Neural progenitor cell (in vitro differentiated cells): ENCODE data around the gene NKD1. TPM values are rescaled to one million over a fixed set of nuclear protein-coding genes. Genes with fewer than 3 reads are reported as not detected.

ENCODE experiments used
- DNase-seq: peaks from one replicate; pipeline ENCODE4 v3.0.0-alpha.2; 2016; ENCODE audit warnings: low spot score
- H2AFZ ChIP-seq: fragments of 200-600 bp; sonication (generic); replicated peaks from 2 replicates; pipeline ENCODE4 v1.6.1; 2016; ENCODE audit warnings: antibody characterized with exemption
- H3F3A ChIP-seq: fragments of 200-600 bp; sonication (generic); 2 replicates; pipeline ENCODE4 v1.6.1; 2016; ENCODE audit warnings: antibody characterized with exemption, low read depth
- H3K27ac ChIP-seq: fragments of 200-600 bp; sonication (generic); 2 replicates; pipeline ENCODE4 v1.5.1; 2016; ENCODE audit warnings: mild to moderate bottlenecking
- H3K27me3 ChIP-seq: fragments of 200-600 bp; sonication (generic); 2 replicates; pipeline ENCODE4 v1.6.1; 2016; ENCODE audit warnings: mild to moderate bottlenecking, moderate library complexity
- H3K36me3 ChIP-seq: fragments of 200-600 bp; sonication (generic); 2 replicates; pipeline ENCODE4 v1.5.1; 2016
- H3K4me1 ChIP-seq: fragments of 200-600 bp; sonication (generic); 2 replicates; pipeline ENCODE4 v1.6.1; 2016; ENCODE audit warnings: mixed run types
- H3K4me2 ChIP-seq: fragments of 200-600 bp; sonication (generic); 2 replicates; pipeline ENCODE4 v1.6.1; 2016
- H3K4me3 ChIP-seq: fragments of 200-600 bp; sonication (generic); 2 replicates; pipeline ENCODE4 v1.5.1; 2016
- H3K79me2 ChIP-seq: fragments of 200-600 bp; sonication (generic); 2 replicates; pipeline ENCODE4 v1.6.1; 2016; ENCODE audit warnings: low read depth
- H3K9ac ChIP-seq: fragments of 200-600 bp; sonication (generic); 2 replicates; pipeline ENCODE4 v1.6.1; 2016
- H3K9me3 ChIP-seq: fragments of 200-600 bp; sonication (generic); 2 replicates; pipeline ENCODE4 v1.5.1; 2016; ENCODE audit warnings: low read depth
- H4K20me1 ChIP-seq: fragments of 200-600 bp; sonication (generic); 2 replicates; pipeline ENCODE4 v1.6.1; 2016; ENCODE audit warnings: low read depth
- H3K27ac Mint-ChIP-seq: 3 replicates; pipeline ENCODE4 v1.8.0; 2021; ENCODE audit warnings: mixed read lengths
- H3K27me3 Mint-ChIP-seq: 2 replicates; pipeline ENCODE4 v1.8.0; 2022; ENCODE audit warnings: low read depth, mild to moderate bottlenecking, inconsistent platforms, moderate library complexity, mixed read lengths; ENCODE audit not compliant: insufficient read depth
- H3K36me3 Mint-ChIP-seq: 3 replicates; pipeline ENCODE4 v1.8.0; 2021; ENCODE audit warnings: mixed read lengths
- H3K4me1 Mint-ChIP-seq: 3 replicates; pipeline ENCODE4 v1.8.0; 2021; ENCODE audit warnings: mixed read lengths
- H3K4me3 Mint-ChIP-seq: 3 replicates; pipeline ENCODE4 v1.8.0; 2021; ENCODE audit warnings: mild to moderate bottlenecking, moderate library complexity, mixed read lengths
- H3K9me3 Mint-ChIP-seq: 3 replicates; pipeline ENCODE4 v1.8.0; 2020; ENCODE audit warnings: mixed read lengths
- EZH2 ChIP-seq: fragments of 200-600 bp; sonication (generic); IDR thresholded peaks from 2 replicates; pipeline ENCODE4 v1.6.1; 2017; ENCODE audit warnings: antibody characterized with exemption, mild to moderate bottlenecking, moderate library complexity
- EZH2phosphoT487 ChIP-seq: fragments of 200-600 bp; sonication (generic); IDR thresholded peaks from 2 replicates; pipeline ENCODE4 v1.6.1; 2017; ENCODE audit warnings: antibody characterized with exemption
- total RNA-seq: library from RNA; depleted of rRNA; stranded (reverse); fragments of >200 nt; gene quantifications from 2 replicates; pipeline ENCODE4 v1.2.3, GENCODE V29; 2015; ENCODE audit warnings: low replicate concordance
- TF ChIP-seq, protein P1 (sequence below): fragments of 200-600 bp; sonication (generic); IDR thresholded peaks from 2 replicates; pipeline ENCODE4 v1.5.1; 2017; ENCODE audit warnings: antibody characterized with exemption, mild to moderate bottlenecking

NKD1 gene
- total RNA-seq, 1 donor from 2014 or later: 5.3 TPM

DNA sequence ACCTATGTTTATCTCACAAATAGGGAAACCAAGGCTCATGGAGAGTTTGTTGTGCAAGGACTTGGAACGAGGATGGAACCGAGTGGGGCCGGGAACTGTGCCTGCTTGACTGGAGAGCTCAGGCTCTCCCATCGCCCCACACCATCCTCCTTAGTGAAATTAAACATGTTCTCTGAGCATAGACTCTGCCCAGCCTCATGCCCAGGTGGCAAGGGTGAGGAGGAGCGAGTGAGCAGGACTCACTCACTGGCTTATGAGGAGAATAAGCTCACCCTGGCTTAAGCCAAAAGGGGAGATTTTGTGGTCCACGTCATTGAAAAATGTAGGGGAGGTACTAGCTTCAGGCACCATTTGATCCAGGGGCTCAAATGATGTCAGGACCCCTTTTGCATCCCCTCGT, 44.8 kb downstream of the NKD1 start:
- Histone ChIP-seq H3F3A (no peaks in the 10 kb centered on the region), H3K79me2 (no peaks in the 10 kb centered on the region), H3K4me1 (peaks cover 14% of the 10 kb centered on the region), H3K9ac (no peak overlapping the region), H3K4me3 (no peak overlapping the region), H3K27me3 (peaks cover 7% of the 10 kb centered on the region), H3K36me3 (no peaks in the 10 kb centered on the region), H3K27ac (no peak overlapping the region), H2AFZ (no peak overlapping the region), H3K9me3 (no peaks in the 10 kb centered on the region), H3K4me2 (no peak overlapping the region), H4K20me1 (no peaks in the 10 kb centered on the region)
- H3K4me3 Mint-ChIP-seq: no peak overlapping the region
- peaks cover 13% of the 10 kb centered on the region for H3K36me3 Mint-ChIP-seq
- no peak overlapping the region for H3K27ac Mint-ChIP-seq
- TF ChIP-seq EZH2phosphoT487 (no peak), EZH2 (no peak)
- TF ChIP-seq, protein P1, sequence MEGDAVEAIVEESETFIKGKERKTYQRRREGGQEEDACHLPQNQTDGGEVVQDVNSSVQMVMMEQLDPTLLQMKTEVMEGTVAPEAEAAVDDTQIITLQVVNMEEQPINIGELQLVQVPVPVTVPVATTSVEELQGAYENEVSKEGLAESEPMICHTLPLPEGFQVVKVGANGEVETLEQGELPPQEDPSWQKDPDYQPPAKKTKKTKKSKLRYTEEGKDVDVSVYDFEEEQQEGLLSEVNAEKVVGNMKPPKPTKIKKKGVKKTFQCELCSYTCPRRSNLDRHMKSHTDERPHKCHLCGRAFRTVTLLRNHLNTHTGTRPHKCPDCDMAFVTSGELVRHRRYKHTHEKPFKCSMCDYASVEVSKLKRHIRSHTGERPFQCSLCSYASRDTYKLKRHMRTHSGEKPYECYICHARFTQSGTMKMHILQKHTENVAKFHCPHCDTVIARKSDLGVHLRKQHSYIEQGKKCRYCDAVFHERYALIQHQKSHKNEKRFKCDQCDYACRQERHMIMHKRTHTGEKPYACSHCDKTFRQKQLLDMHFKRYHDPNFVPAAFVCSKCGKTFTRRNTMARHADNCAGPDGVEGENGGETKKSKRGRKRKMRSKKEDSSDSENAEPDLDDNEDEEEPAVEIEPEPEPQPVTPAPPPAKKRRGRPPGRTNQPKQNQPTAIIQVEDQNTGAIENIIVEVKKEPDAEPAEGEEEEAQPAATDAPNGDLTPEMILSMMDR: no peak
- peaks cover 7% of the 10 kb centered on the region for H3K27me3 Mint-ChIP-seq
- H3K9me3 Mint-ChIP-seq: no peaks in the 10 kb centered on the region
- peaks cover 35% of the 10 kb centered on the region for H3K4me1 Mint-ChIP-seq
- no peak for DNase-seq

DNA sequence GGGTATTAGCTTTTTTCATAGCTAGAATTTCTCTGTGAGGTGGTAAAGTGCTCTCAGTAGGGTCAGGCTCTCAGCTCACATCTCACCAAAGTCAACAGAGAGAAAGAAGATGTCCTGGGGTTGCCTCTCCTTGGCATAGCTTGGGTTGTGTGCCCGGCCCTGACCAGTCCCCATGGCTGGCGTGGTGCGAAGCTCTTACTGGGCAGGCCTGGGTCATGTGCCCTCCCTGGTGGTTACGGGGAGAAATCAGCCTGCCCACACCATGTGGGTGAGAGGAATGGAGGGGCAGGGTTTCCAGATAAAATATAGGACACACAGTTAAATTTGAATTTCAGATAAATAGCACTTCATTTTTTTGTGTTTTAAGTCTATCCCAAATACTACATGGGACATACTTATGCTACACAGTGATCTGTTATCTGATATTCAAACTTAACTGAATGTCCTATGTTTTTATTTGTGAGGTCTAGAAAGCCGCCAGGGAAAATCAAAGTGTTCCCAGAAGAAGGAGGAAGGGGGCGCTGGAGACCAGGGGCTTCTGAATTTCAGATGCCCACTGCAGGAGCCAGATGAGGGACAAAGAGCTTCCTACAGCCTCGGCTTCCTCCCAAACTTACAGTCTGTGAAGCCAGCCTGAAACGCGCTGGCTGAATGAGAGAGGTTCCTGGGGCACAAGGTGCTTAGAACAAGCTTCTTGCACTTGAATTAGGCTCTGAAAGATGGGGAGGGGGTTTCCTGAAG, 45.4 kb downstream of the NKD1 start:
- H4K20me1 ChIP-seq: no peaks in the 10 kb centered on the region
- no peaks in the 10 kb centered on the region for H3K79me2 ChIP-seq
- no peak overlapping the region for H3K4me3 Mint-ChIP-seq
- H3K36me3 ChIP-seq: no peaks in the 10 kb centered on the region
- H3K4me1 Mint-ChIP-seq: peaks cover 34% of the 10 kb centered on the region
- H3K9ac ChIP-seq: no peak overlapping the region
- H3F3A ChIP-seq: no peaks in the 10 kb centered on the region
- peak; percentile 86 for DNase-seq
- peak overlapping the region; percentile 97 for H3K27ac Mint-ChIP-seq
- H3K9me3 Mint-ChIP-seq: no peaks in the 10 kb centered on the region
- H3K27me3 Mint-ChIP-seq: peaks cover 7% of the 10 kb centered on the region
- H3K4me2 ChIP-seq: no peak overlapping the region
- TF ChIP-seq EZH2 (no peak), EZH2phosphoT487 (no peak)
- TF ChIP-seq, protein P1: peak; percentile 81
- no peaks in the 10 kb centered on the region for H3K9me3 ChIP-seq
- no peak overlapping the region for H3K27ac ChIP-seq
- peaks cover 14% of the 10 kb centered on the region for H3K4me1 ChIP-seq
- no peak overlapping the region for H3K4me3 ChIP-seq
- H2AFZ ChIP-seq: peak overlapping the region; percentile 82
- peaks cover 13% of the 10 kb centered on the region for H3K36me3 Mint-ChIP-seq
- H3K27me3 ChIP-seq: peaks cover 6% of the 10 kb centered on the region

GRCh38 chr16:50594308-50595260, 46.4 kb downstream of the NKD1 start:
- Mint-ChIP-seq H3K4me1 (peaks cover 27% of the 10 kb centered on the region), H3K27me3 (peaks cover 7% of the 10 kb centered on the region), H3K4me3 (no peak overlapping the region), H3K9me3 (no peaks in the 10 kb centered on the region), H3K36me3 (peaks cover 13% of the 10 kb centered on the region), H3K27ac (peak overlapping the region; percentile 53)
- Histone ChIP-seq H3K4me3 (no peak overlapping the region), H3K4me2 (no peak overlapping the region), H3K9me3 (no peaks in the 10 kb centered on the region), H4K20me1 (no peaks in the 10 kb centered on the region), H3K27ac (no peak overlapping the region), H2AFZ (peak overlapping the region; percentile 82), H3K4me1 (peaks cover 14% of the 10 kb centered on the region), H3F3A (no peaks in the 10 kb centered on the region), H3K36me3 (no peaks in the 10 kb centered on the region), H3K79me2 (no peaks in the 10 kb centered on the region), H3K27me3 (no peaks in the 10 kb centered on the region), H3K9ac (no peak overlapping the region)
- DNase-seq: no peak
- no peak for TF ChIP-seq EZH2phosphoT487
- TF ChIP-seq EZH2: no peak
- TF ChIP-seq, protein P1: no peak
